Breast epithelium (tissue), 4 donors: ENCODE measurements around the gene GPR17. TPM values are rescaled to one million over a fixed set of nuclear protein-coding genes. Genes with fewer than 3 reads are reported as not detected.
A peak's percentile ranks its signal among the peaks of the same experiment; 100 is the strongest.

Experiments used
- DNase-seq, 2 donors: peaks; one replicate each; pipeline ENCODE4 v3.0.0-alpha.2; 2019; ENCODE audit warnings: low spot score in 2 of 2
- H3K27ac ChIP-seq, 2 donors: fragments of 200-600 bp; sonication (generic) in 1 of 2; one replicate each; pipeline ENCODE4 v1.5.1; 2016 to 2019; ENCODE audit warnings: mild to moderate bottlenecking in 1 of 2
- H3K27me3 ChIP-seq, 2 donors: fragments of 200-600 bp; sonication (generic) in 1 of 2; one replicate each; pipeline versions ENCODE4 v1.5.1 to v1.6.0; 2017 to 2019; ENCODE audit warnings: control low read depth in 1 of 2, mild to moderate bottlenecking in 1 of 2
- H3K36me3 ChIP-seq: fragments of 200-600 bp; one replicate; pipeline ENCODE4 v1.5.1; 2019
- H3K4me1 ChIP-seq, 2 donors: fragments of 200-600 bp; sonication (generic); one replicate each; pipeline ENCODE4 v1.5.1; 2016 to 2019; ENCODE audit warnings: control low read depth in 1 of 2
- H3K4me3 ChIP-seq, 3 donors: fragments of 200-600 bp; sonication (generic); 1 replicate in 2 of 3; 2 replicates in 1 of 3; pipeline ENCODE4 v1.5.1; 2016 to 2019; ENCODE audit warnings: mild to moderate bottlenecking in 3 of 3, moderate library complexity in 2 of 3
- H3K9me3 ChIP-seq, 2 donors: fragments of 200-600 bp; sonication (generic) in 1 of 2; one replicate each; pipeline ENCODE4 v1.5.1; 2016 to 2019; ENCODE audit warnings: control low read depth in 1 of 2
- CTCF ChIP-seq, 3 donors: fragments of 450-650 bp; IDR thresholded peaks; one replicate each; pipeline ENCODE4 v1.5.1; 2016 to 2017; ENCODE audit warnings: antibody characterized with exemption in 3 of 3, mild to moderate bottlenecking in 3 of 3, moderate library complexity in 3 of 3
- POLR2A ChIP-seq: fragments of 450-650 bp; IDR thresholded peaks from one replicate; pipeline ENCODE4 v1.6.1; 2016; ENCODE audit warnings: antibody characterized with exemption, mild to moderate bottlenecking, moderate library complexity
- POLR2AphosphoS5 ChIP-seq, 3 donors: sonication (generic); formaldehyde crosslinking; IDR thresholded peaks; one replicate each; pipeline ENCODE4 v1.6.1; 2017; ENCODE audit warnings: antibody characterized with exemption in 3 of 3
- intact Hi-C: fragments of 100-400 bp; cut with DNase I; formaldehyde crosslinking; loops from one replicate; pipeline ENCODE4 v1.15.1; 2023; ENCODE audit warnings: low total_unique reads
- total RNA-seq, 3 donors: library from RNA; depleted of rRNA; stranded (reverse); fragments of >200 nt; gene quantifications; one replicate each; pipeline ENCODE4 v1.1.0, GENCODE V29; 2016

The GPR17 gene
- total RNA-seq, 3 donors from 2014 or later = not detected

GRCh38 chr2:127694986-127695385 lies 49.0 kb downstream of the GPR17 start:
- H3K4me3 ChIP-seq = peak overlapping the region in 2 of 3 donors; percentile 35 to 62
- intact Hi-C loops = no loop called here
- H3K4me1 ChIP-seq = no peaks in the 10 kb centered on the region
- peaks cover 9% of the 10 kb centered on the region in 2 donors for H3K9me3 ChIP-seq
- no peak overlapping the region for H3K27ac ChIP-seq
- TF ChIP-seq POLR2AphosphoS5 (IDR thresholded peaks at IDR 0.05) (peak in 1 of 3 donors; percentile 12), POLR2A (no peak)
- no peak for DNase-seq
- H3K36me3 ChIP-seq = no peaks in the 10 kb centered on the region
- H3K27me3 ChIP-seq = no peaks in the 10 kb centered on the region

- intact Hi-C loops = no loop called here
- H3K4me1 ChIP-seq = no peaks in the 10 kb centered on the region
- no peaks in the 10 kb centered on the region for H3K36me3 ChIP-seq
- H3K27ac ChIP-seq = peak overlapping the region in 1 of 2 donors; percentile 13
- DNase-seq = no peak
- no peaks in the 10 kb centered on the region for H3K27me3 ChIP-seq
- H3K9me3 ChIP-seq = peaks cover 2 to 7% of the 10 kb centered on the region in 2 donors
- H3K4me3 ChIP-seq = peak overlapping the region; percentile 25 to 62 (median 35)
- TF ChIP-seq POLR2AphosphoS5 (IDR thresholded peaks at IDR 0.05) = no peak
- TF ChIP-seq CTCF (IDR thresholded peaks at IDR 0.05) = peak in 1 of 3 donors; percentile 18
Observed at GRCh38 chr2:127695491-127696472, 49.8 kb downstream of the GPR17 start.

GRCh38 chr2:127697482-127698180 lies 51.7 kb downstream of the GPR17 start:
- TF ChIP-seq POLR2A (no peak), CTCF (IDR thresholded peaks at IDR 0.05) (no peak), POLR2AphosphoS5 (IDR thresholded peaks at IDR 0.05) (no peak)
- Histone ChIP-seq H3K27me3 (no peaks in the 10 kb centered on the region), H3K27ac (no peak overlapping the region), H3K36me3 (no peaks in the 10 kb centered on the region), H3K4me1 (no peaks in the 10 kb centered on the region), H3K9me3 (no peaks in the 10 kb centered on the region), H3K4me3 (no peak overlapping the region)
- intact Hi-C loops = no loop called here
- DNase-seq = no peak

DNA sequence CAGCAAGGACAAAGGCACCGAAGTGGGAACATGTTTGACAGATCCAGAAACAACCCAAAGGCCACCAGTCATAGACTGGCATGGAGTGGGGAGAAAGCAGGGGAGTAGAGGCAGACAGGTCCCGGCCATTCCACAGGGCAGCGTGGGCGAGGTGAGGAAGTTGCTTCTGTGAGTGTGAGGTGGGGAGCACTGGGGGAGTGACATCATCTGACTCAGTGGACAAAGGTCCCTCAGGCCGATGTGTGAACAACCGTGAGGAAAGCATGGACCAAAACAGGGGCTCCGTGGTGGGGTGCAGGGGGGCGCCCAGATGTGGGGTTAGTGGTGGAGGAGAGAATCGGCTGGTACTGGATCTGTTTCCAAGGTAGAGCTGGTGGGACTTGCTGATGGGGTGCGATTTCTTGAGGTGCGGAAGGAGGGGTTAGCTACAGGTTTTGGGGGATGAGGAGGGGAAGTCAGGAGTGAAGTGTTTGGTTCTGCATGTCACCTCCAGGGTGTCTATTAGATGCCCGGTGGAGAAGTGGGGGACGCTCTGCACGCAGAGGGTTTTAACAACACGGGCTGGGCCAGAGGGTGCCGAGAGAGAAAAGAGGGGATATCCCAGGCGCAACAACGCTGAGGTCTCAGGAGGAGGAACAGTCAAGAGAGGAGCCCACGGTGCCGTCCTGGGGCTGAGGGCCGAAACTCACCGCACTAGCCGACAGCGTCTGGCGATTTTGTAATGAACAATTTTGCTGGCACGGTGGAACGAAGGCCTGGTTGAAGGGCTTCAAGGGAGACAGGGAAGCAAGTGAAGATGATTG lies 52.8 kb downstream of the GPR17 start:
- no peaks in the 10 kb centered on the region for H3K4me1 ChIP-seq
- intact Hi-C loops = no loop called here
- TF ChIP-seq CTCF (IDR thresholded peaks at IDR 0.05) (no peak), POLR2A (no peak), POLR2AphosphoS5 (IDR thresholded peaks at IDR 0.05) (no peak)

DNA sequence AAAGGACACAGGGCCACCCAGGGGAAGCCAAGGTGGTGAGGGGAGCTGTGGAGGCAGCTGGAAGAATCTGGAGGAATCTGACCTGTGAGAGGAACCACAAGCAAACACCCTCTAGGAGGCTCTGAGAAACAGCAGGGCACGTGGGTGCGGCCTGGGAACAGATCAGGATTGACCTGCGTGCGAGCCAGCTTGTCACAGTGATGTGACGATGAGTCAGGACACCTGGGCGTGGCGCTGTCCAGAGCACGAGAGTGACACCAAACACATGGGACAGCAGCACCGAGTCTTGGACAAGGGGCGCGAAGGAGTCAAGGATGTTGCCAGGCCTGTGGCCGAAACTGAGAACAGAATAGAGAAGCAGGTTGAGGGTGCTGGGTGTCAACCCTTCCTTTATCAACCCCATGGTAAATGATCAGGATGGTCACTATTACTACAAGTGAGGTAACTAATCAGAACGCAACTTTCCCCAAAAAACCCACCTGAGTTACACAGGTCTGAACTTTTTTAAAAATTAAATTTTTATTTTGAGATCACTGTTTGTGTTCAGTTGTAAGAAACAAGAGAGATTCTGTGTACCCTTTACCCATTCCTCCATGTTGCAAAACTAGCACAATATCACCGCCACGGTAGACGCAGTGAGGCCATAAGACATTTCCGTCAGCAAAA lies 54.7 kb downstream of the GPR17 start:
- peak; percentile 71 to 84 for DNase-seq
- intact Hi-C loops = no loop called here
- Histone ChIP-seq H3K9me3 (no peaks in the 10 kb centered on the region), H3K27me3 (no peaks in the 10 kb centered on the region), H3K27ac (peak overlapping the region; percentile 94 to 99), H3K4me1 (no peaks in the 10 kb centered on the region), H3K36me3 (no peaks in the 10 kb centered on the region), H3K4me3 (peak overlapping the region; percentile 63 to 96 (median 79))
- no peak for TF ChIP-seq POLR2A
- no peak for TF ChIP-seq POLR2AphosphoS5 (IDR thresholded peaks at IDR 0.05)
- no peak for TF ChIP-seq CTCF (IDR thresholded peaks at IDR 0.05)

More for the DNA sequence above, 52.8 kb downstream of the GPR17 start:
- no peaks in the 10 kb centered on the region for H3K9me3 ChIP-seq
- no peak for DNase-seq
- no peak overlapping the region for H3K27ac ChIP-seq
- H3K27me3 ChIP-seq = no peaks in the 10 kb centered on the region
- no peaks in the 10 kb centered on the region for H3K36me3 ChIP-seq
- no peak overlapping the region for H3K4me3 ChIP-seq
